H1 (cell line): ENCODE data around the gene MAPK9. TPM values are rescaled to one million over a fixed set of nuclear protein-coding genes. Genes with fewer than 3 reads are reported as not detected.

Source experiments
- CTCF ChIA-PET: fragments of 300-600 bp; sonication (Branson Sonifier 250); formaldehyde crosslinking; loops from one replicate; lab custom pipeline; 2021; ENCODE audit not compliant: partially characterized antibody; lab: Charles Lee
- POLR2A ChIA-PET: fragments of 300-600 bp; sonication (Branson Sonifier 250); formaldehyde crosslinking; loops from one replicate; lab custom pipeline; 2021; ENCODE audit warnings: inconsistent platforms; ENCODE audit not compliant: partially characterized antibody; lab: Charles Lee
- DNase-seq, 2 experiments: peaks; one replicate each; pipeline versions ENCODE4 v3.0.0 to v3.0.0-alpha.2; 2010 to 2022; ENCODE audit warnings: low spot score in 2 of 2, low read depth in 1 of 2, mixed read lengths in 1 of 2
- FAIRE-seq: peaks from 2 replicates; lab custom pipeline; 2011; peaks lifted over from hg19 to GRCh38; lab: Jason Lieb, UNC
- H2AFZ ChIP-seq: 2 replicates; pipeline ENCODE4 v1.8.1; 2012; ENCODE audit warnings: low read length, inconsistent platforms
- H2AK5ac ChIP-seq: 2 replicates; pipeline ENCODE4 v1.6.1; 2013; ENCODE audit warnings: low read depth, low read length
- H2BK120ac ChIP-seq: replicated peaks from 2 replicates; pipeline ENCODE3; 2013; ENCODE audit warnings: low read depth, low read length, inconsistent platforms
- H2BK12ac ChIP-seq: 2 replicates; pipeline ENCODE4 v1.6.1; 2013; ENCODE audit warnings: low read depth, low read length
- H2BK15ac ChIP-seq: 2 replicates; pipeline ENCODE4 v1.6.1; 2013; ENCODE audit warnings: low read length
- H2BK20ac ChIP-seq: 2 replicates; pipeline ENCODE4 v1.6.1; 2013; ENCODE audit warnings: low read length
- H2BK5ac ChIP-seq: 2 replicates; pipeline ENCODE4 v1.6.1; 2013; ENCODE audit warnings: low read depth, low read length
- H3K14ac ChIP-seq: 2 replicates; pipeline ENCODE4 v1.6.1; 2013; ENCODE audit warnings: inconsistent platforms; ENCODE audit not compliant: insufficient read length
- H3K18ac ChIP-seq: 2 replicates; pipeline ENCODE4 v1.6.1; 2013; ENCODE audit warnings: low read length; ENCODE audit errors: extremely low read depth
- H3K23ac ChIP-seq: 2 replicates; pipeline ENCODE4 v1.6.1; 2013; ENCODE audit warnings: inconsistent platforms; ENCODE audit not compliant: insufficient read length
- H3K23me2 ChIP-seq: 2 replicates; pipeline ENCODE4 v1.6.1; 2013; ENCODE audit warnings: low read depth, low read length
- H3K27ac ChIP-seq: 2 replicates; pipeline ENCODE4 v1.6.1; 2011; ENCODE audit warnings: low read depth, low read length, inconsistent platforms
- H3K27me3 ChIP-seq, 4 experiments: replicated peaks in 1 of 4; 1 replicate in 1 of 4; 2 replicates in 3 of 4; pipeline versions ENCODE4 v1.6.1 to v1.8.1; 2011 to 2013; ENCODE audit warnings: low read length in 3 of 4, mild to moderate bottlenecking in 3 of 4, inconsistent platforms in 2 of 4, mixed read lengths in 2 of 4, moderate library complexity in 1 of 4; ENCODE audit not compliant: control insufficient read depth in 3 of 4, insufficient read depth in 3 of 4; ENCODE audit errors: extremely low read depth in 1 of 4
- H3K36me3 ChIP-seq, 4 experiments: 2 replicates each; pipeline versions ENCODE4 v1.6.1 to v1.8.1; 2011 to 2013; ENCODE audit warnings: mild to moderate bottlenecking in 4 of 4, low read length in 3 of 4, moderate library complexity in 2 of 4, control low read depth in 1 of 4, inconsistent platforms in 1 of 4; ENCODE audit not compliant: insufficient read depth in 4 of 4, control insufficient read depth in 2 of 4
- H3K4ac ChIP-seq: replicated peaks from 2 replicates; pipeline ENCODE3; 2013; ENCODE audit warnings: low read length, low read depth, mixed read lengths, inconsistent platforms; ENCODE audit not compliant: insufficient read length
- H3K4me1 ChIP-seq, 4 experiments: replicated peaks in 1 of 4; 1 replicate in 1 of 4; 2 replicates in 3 of 4; pipeline versions ENCODE4 v1.6.1 to v1.8.1; 2011 to 2013; ENCODE audit warnings: low read length in 3 of 4, inconsistent platforms in 2 of 4, mixed read lengths in 1 of 4; ENCODE audit not compliant: insufficient read depth in 4 of 4, control insufficient read depth in 3 of 4
- H3K4me2 ChIP-seq, 2 experiments: 2 replicates each; pipeline versions ENCODE4 v1.6.1 to v1.8.1; 2011 to 2013; ENCODE audit warnings: low read depth in 2 of 2, low read length in 2 of 2, control low read depth in 1 of 2, inconsistent platforms in 1 of 2, mild to moderate bottlenecking in 1 of 2; ENCODE audit not compliant: insufficient read depth in 1 of 2
- H3K4me3 ChIP-seq, 4 experiments: fragments of 200-600, 300-600 bp in 1 of 4; sonication (generic), shearing (Covaris generic), sonication (Bioruptor Twin) in 1 of 4; 2 replicates each; pipeline versions ENCODE4 v1.5.1 to v1.8.1; 2011 to 2016; ENCODE audit warnings: low read length in 4 of 4, low read depth in 3 of 4, control low read depth in 2 of 4, inconsistent platforms in 2 of 4, mild to moderate bottlenecking in 2 of 4, mixed read lengths in 1 of 4, moderate library complexity in 1 of 4; ENCODE audit not compliant: insufficient read depth in 2 of 4; ENCODE audit errors: extremely low read depth in 1 of 4
- H3K56ac ChIP-seq: replicated peaks from 2 replicates; pipeline ENCODE3; 2013; ENCODE audit warnings: low read depth, mild to moderate bottlenecking, mixed read lengths, low read length, inconsistent platforms; ENCODE audit not compliant: insufficient read length
- H3K79me1 ChIP-seq: 2 replicates; pipeline ENCODE4 v1.6.1; 2013; ENCODE audit warnings: low read depth, low read length, control low read depth
- H3K79me2 ChIP-seq, 2 experiments: 2 replicates each; pipeline versions ENCODE4 v1.6.1 to v1.8.1; 2012 to 2013; ENCODE audit warnings: low read length in 2 of 2, mild to moderate bottlenecking in 2 of 2, inconsistent platforms in 1 of 2; ENCODE audit not compliant: insufficient read depth in 2 of 2, control insufficient read depth in 1 of 2
- H3K9ac ChIP-seq, 4 experiments: replicated peaks in 1 of 4; 1 replicate in 1 of 4; 2 replicates in 3 of 4; pipeline versions ENCODE4 v1.6.1 to v1.8.1; 2011 to 2013; ENCODE audit warnings: low read depth in 3 of 4, low read length in 3 of 4, control low read depth in 2 of 4, mild to moderate bottlenecking in 2 of 4, moderate library complexity in 2 of 4, inconsistent platforms in 1 of 4; ENCODE audit errors: extremely low read depth in 1 of 4
- H3K9me3 ChIP-seq, 2 experiments: 2 replicates each; pipeline versions ENCODE4 v1.6.1 to v1.8.1; 2012 to 2013; ENCODE audit warnings: mild to moderate bottlenecking in 2 of 2, moderate library complexity in 2 of 2, control low read depth in 1 of 2, inconsistent platforms in 1 of 2, low read depth in 1 of 2, low read length in 1 of 2, mixed read lengths in 1 of 2; ENCODE audit not compliant: insufficient read depth in 2 of 2
- H4K20me1 ChIP-seq, 2 experiments: replicated peaks in 1 of 2; 2 replicates each; pipeline versions ENCODE3 to v1.8.1; 2011 to 2013; ENCODE audit warnings: inconsistent platforms in 2 of 2, low read length in 2 of 2, mild to moderate bottlenecking in 1 of 2; ENCODE audit not compliant: insufficient read depth in 2 of 2, control insufficient read depth in 1 of 2
- H4K5ac ChIP-seq: 2 replicates; pipeline ENCODE4 v1.6.1; 2013; ENCODE audit warnings: low read length, low read depth, mixed read lengths, inconsistent platforms; ENCODE audit not compliant: insufficient read length
- H4K8ac ChIP-seq: 2 replicates; pipeline ENCODE4 v1.8.0; 2013; ENCODE audit warnings: mild to moderate bottlenecking, moderate library complexity, low read length, inconsistent platforms; ENCODE audit not compliant: insufficient read depth; ENCODE audit errors: extremely low read depth
- H4K91ac ChIP-seq: replicated peaks from 2 replicates; pipeline ENCODE3; 2013; ENCODE audit warnings: low read length, mixed read lengths, inconsistent platforms; ENCODE audit not compliant: insufficient read length
- CBX8 ChIP-seq: fragments of 300-800, 300-1000 bp; sonication (generic); IDR thresholded peaks from 2 replicates; pipeline ENCODE4 v1.7.1; 2016; ENCODE audit warnings: low read depth, low read length, borderline replicate concordance
- KDM5A ChIP-seq: fragments of 200-600 bp; IDR thresholded peaks from 2 replicates; pipeline ENCODE4 v1.7.1; 2012; ENCODE audit warnings: mild to moderate bottlenecking, low read length, inconsistent platforms, mixed read lengths
- RXRA ChIP-seq: IDR thresholded peaks from 2 replicates; pipeline ENCODE4 v1.6.1; 2011; ENCODE audit warnings: low read depth, mild to moderate bottlenecking, low read length, moderate library complexity; ENCODE audit not compliant: insufficient read depth
- SP2 ChIP-seq: IDR thresholded peaks from 2 replicates; pipeline ENCODE4 v1.6.1; 2012; ENCODE audit warnings: mild to moderate bottlenecking, low read length, inconsistent platforms
- SUZ12 ChIP-seq: fragments of 200-600 bp; sonication (generic); IDR thresholded peaks from 2 replicates; pipeline ENCODE4 v1.6.1; 2012; ENCODE audit warnings: mild to moderate bottlenecking, inconsistent platforms, low read length, moderate library complexity, mixed read lengths
- TAF7 ChIP-seq: optimal IDR thresholded peaks from 2 replicates; pipeline ENCODE3; 2011; ENCODE audit warnings: low read depth, mild to moderate bottlenecking, inconsistent platforms, low read length, moderate library complexity, borderline replicate concordance
- TBP ChIP-seq: IDR thresholded peaks from 2 replicates; pipeline ENCODE4 v1.6.1; 2011; ENCODE audit warnings: low read depth, low read length, improper control_type of control experiment
- ZNF274 ChIP-seq: IDR thresholded peaks from 2 replicates; pipeline ENCODE4 v1.7.0; 2012; ENCODE audit warnings: low read length, borderline replicate concordance; ENCODE audit errors: extremely low read depth
- WGBS, 2 experiments: shearing (Covaris generic) in 1 of 2; methylation state at CpG; one replicate each; pipeline versions ENCODE4 v1.1.6 to v1.1.7; 2013 to 2015; ENCODE audit warnings: low lambda C conversion rate in 2 of 2, mixed read lengths in 2 of 2, inconsistent platforms in 1 of 2, low coverage in 1 of 2, missing lambda C conversion rate in 1 of 2; ENCODE audit not compliant: insufficient replicate concordance in 2 of 2, insufficient coverage in 1 of 2, insufficient read length in 1 of 2; ENCODE audit errors: extremely low coverage in 1 of 2, missing lambda C conversion rate in 1 of 2; 5-methylcytosine and 5-hydroxymethylcytosine counted together
- polyA plus RNA-seq, 7 experiments: library from polyadenylated mRNA; depleted of rRNA in 3 of 7; stranded (reverse) in 5 of 7; unstranded in 2 of 7; fragments of >200 nt in 5 of 7; fragments of 200-250 nt in 2 of 7; gene quantifications; 1 replicate in 5 of 7; 2 replicates in 1 of 7; 4 replicates in 1 of 7; pipeline versions ENCODE4 v1.2.1 to v1.2.3, GENCODE V29; 2011 to 2013; ENCODE audit warnings: missing spikeins in 2 of 7, mixed read lengths in 2 of 7
- total RNA-seq: library from RNA; stranded (reverse); fragmentation: NEBNext Ultra II Directional; extraction: Animal tissue kit (Norgen Biotek cat#: 25700); gene quantifications from 2 replicates; pipeline ENCODE4 v1.2.1, GENCODE V29; 2021

Gene MAPK9
- total and polyA plus RNA-seq, 2 of the 8 experiments (the other 6 are each of a cell fraction or from before 2014, with no cell fraction given) = 22.3 to 43.7 TPM

- Histone ChIP-seq H2AFZ (no peak overlapping the region), H4K20me1 (no peaks in the 10 kb centered on the region), H3K4me3 (no peak overlapping the region), H3K18ac (no peak overlapping the region), H2BK20ac (no peak overlapping the region), H4K5ac (no peak overlapping the region), H2BK15ac (no peak overlapping the region), H3K27ac (no peak overlapping the region), H4K8ac (no peak overlapping the region), H3K79me2 (no peaks in the 10 kb centered on the region), H2AK5ac (no peak overlapping the region), H3K4me2 (no peak overlapping the region), H3K9me3 (no peaks in the 10 kb centered on the region), H4K91ac (no peak overlapping the region), H3K4ac (no peak overlapping the region), H3K27me3 (no peaks in the 10 kb centered on the region), H2BK120ac (no peak overlapping the region), H3K79me1 (no peaks in the 10 kb centered on the region), H3K9ac (no peak overlapping the region)
- DNase-seq = no peak
- CTCF ChIA-PET = interaction anchor here (0.6 to 8.9 kb wide), 2 partner anchors 8 to 16 kb away, joined by 3 to 61 read pairs; partner anchors contain the start of gene RASGEF1C
- FAIRE-seq = no peak
- no peak for TF ChIP-seq KDM5A
- TF ChIP-seq ZNF274 = no peak
- no peak for TF ChIP-seq TBP
- no peak for TF ChIP-seq SP2
- no peak for TF ChIP-seq CBX8
- no peak for TF ChIP-seq RXRA
- no peak for TF ChIP-seq TAF7
- TF ChIP-seq SUZ12 = no peak
- TF ChIP-seq, all 59 proteins: peak for 0
- 93% methylated on average over 24 of the region's 24 CpGs; no CpG with 5 or more reads in 1 of the 2 experiments for WGBS, 2 experiments
- Histone ChIP-seq H3K56ac (no peak overlapping the region), H2BK5ac (no peak overlapping the region), H3K14ac (no peak overlapping the region), H3K4me1 (no peaks in the 10 kb centered on the region), H3K36me3 (no peaks in the 10 kb centered on the region), H3K23me2 (no peaks in the 10 kb centered on the region), H2BK12ac (no peak overlapping the region), H3K23ac (no peak overlapping the region)
- POLR2A ChIA-PET = no interaction called here
Measured at GRCh38 chr5:180193749-180194375, 98.0 kb downstream of the MAPK9 start.
